ENCODE measurements around the gene UBE2D2. TPM values are rescaled to one million over a fixed set of nuclear protein-coding genes. Genes with fewer than 3 reads are reported as not detected.

Gene UBE2D2
- total and polyA plus RNA-seq, 3 donors from 2014 or later, result 102 to 386 (median 116) TPM

- no peaks in the 10 kb centered on the region for H3K36me3 ChIP-seq (ENCODE audit: low read depth, missing control alignments)
- no peaks in the 10 kb centered on the region for H3K27me3 ChIP-seq
- H3K27ac ChIP-seq, result peak overlapping the region; percentile 47 to 58
- intact Hi-C loops (cut with DNase I; ENCODE audit: low total_unique reads), result no loop called here
- peaks cover 72% of the 10 kb centered on the region for H3K4me1 ChIP-seq
- peak; percentile 83 for DNase-seq
- TF ChIP-seq POLR2A (IDR thresholded peaks at IDR 0.05) (no peak), CTCF (IDR thresholded peaks at IDR 0.05) (no peak)
- H3K4me3 ChIP-seq, result peak overlapping the region; percentile 71 to 72
- WGBS, 2 donors, result 23 to 32% methylated on average over 7 to 14 of the region's 14 CpGs
- H3K9me3 ChIP-seq, result no peaks in the 10 kb centered on the region
Observed at GRCh38 chr5:139651043-139651834, 90.1 kb downstream of the UBE2D2 start.

DNA sequence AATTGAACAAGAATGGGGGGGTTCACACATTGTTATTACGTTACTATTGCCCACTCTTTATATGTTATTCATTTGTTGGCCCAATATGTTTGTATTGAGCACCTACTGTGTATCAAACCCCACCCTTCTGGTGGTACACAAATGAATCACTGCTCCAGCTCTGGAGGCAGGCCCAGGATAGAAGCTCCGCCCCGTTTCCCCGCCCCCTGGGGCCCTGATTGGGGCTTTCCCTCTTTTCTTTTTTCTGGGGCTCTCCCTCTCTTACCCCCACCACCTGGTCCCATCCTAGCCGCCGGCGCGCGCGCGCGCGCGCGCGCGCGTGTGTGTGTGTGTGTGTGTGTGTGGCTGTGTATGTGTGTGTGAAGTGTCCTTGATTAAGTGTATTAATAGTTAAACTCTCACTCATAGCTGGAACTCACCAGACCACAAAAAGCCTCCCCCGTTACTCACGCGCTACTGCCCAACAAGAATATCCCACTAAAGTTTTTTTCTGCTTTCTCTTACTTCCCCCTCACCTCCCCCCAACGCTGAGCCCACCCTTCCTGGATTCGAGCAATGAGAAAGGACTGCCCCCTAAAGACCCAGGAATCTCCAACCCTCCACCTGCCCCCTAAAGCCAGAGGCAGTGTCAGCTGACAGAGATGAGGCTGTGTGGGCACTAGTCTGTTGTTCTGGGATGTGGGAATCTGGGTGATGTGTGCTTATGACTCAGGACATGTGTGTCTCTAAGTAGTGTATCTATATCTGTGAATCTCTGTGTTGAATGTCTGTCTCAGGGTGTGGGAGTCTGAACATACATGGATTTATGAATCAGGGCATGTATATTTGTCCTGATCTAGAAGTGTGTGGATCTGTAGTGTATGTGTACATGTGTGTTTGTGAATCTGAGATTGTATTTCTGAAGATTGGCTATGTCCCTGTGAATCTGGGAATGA, 91.0 kb downstream of the UBE2D2 start:
- peak overlapping the region; percentile 75 to 76 for H3K27ac ChIP-seq
- no peaks in the 10 kb centered on the region for H3K36me3 ChIP-seq (ENCODE audit: low read depth, missing control alignments)
- TF ChIP-seq CTCF (IDR thresholded peaks at IDR 0.05) (no peak), POLR2A (IDR thresholded peaks at IDR 0.05) (no peak)
- DNase-seq, result peak; percentile 83
- no peaks in the 10 kb centered on the region for H3K9me3 ChIP-seq
- no peak overlapping the region for H3K4me3 ChIP-seq
- intact Hi-C loops (cut with DNase I; ENCODE audit: low total_unique reads), result no loop called here
- no peaks in the 10 kb centered on the region for H3K27me3 ChIP-seq
- H3K4me1 ChIP-seq, result peaks cover 69% of the 10 kb centered on the region
- WGBS, 2 donors, result 6% methylated on average over 23 of the region's 23 CpGs

GRCh38 chr5:139652788-139653241, 91.7 kb downstream of the UBE2D2 start:
- no peak overlapping the region for H3K4me3 ChIP-seq

GRCh38 chr5:139653616-139654015, 92.5 kb downstream of the UBE2D2 start:
- H3K4me3 ChIP-seq, result no peak overlapping the region
- peaks cover 69% of the 10 kb centered on the region for H3K4me1 ChIP-seq
- 73 to 82% methylated on average over 4 to 5 of the region's 5 CpGs for WGBS, 2 donors
- H3K9me3 ChIP-seq, result no peaks in the 10 kb centered on the region
- H3K27ac ChIP-seq, result no peak overlapping the region
- H3K27me3 ChIP-seq, result no peaks in the 10 kb centered on the region
- no peak for DNase-seq
- no peak for TF ChIP-seq POLR2A (IDR thresholded peaks at IDR 0.05)
- no peak for TF ChIP-seq CTCF (IDR thresholded peaks at IDR 0.05)
- no peaks in the 10 kb centered on the region for H3K36me3 ChIP-seq (ENCODE audit: low read depth, missing control alignments)
- intact Hi-C loops (cut with DNase I; ENCODE audit: low total_unique reads), result no loop called here

More at GRCh38 chr5:139652788-139653241, 91.7 kb downstream of the UBE2D2 start:
- WGBS, 2 donors, result 41 to 50% methylated on average over 5 of the region's 5 CpGs
- no peaks in the 10 kb centered on the region for H3K9me3 ChIP-seq
- no peaks in the 10 kb centered on the region for H3K36me3 ChIP-seq (ENCODE audit: low read depth, missing control alignments)
- DNase-seq, result no peak
- TF ChIP-seq CTCF (IDR thresholded peaks at IDR 0.05), result no peak
- TF ChIP-seq POLR2A (IDR thresholded peaks at IDR 0.05), result no peak
- intact Hi-C loops (cut with DNase I; ENCODE audit: low total_unique reads), result no loop called here
- H3K27me3 ChIP-seq, result no peaks in the 10 kb centered on the region
- peaks cover 66% of the 10 kb centered on the region for H3K4me1 ChIP-seq
- H3K27ac ChIP-seq, result peak overlapping the region in 1 of 2 donors; percentile 76

All from testis (tissue), 3 donors.